Measurements from ENCODE around the gene ITPR2. TPM values are rescaled to one million over a fixed set of nuclear protein-coding genes. Genes with fewer than 3 reads are reported as not detected.

The ITPR2 gene
- total and polyA plus RNA-seq, 2 of the 8 experiments (the other 6 are each of a cell fraction or from before 2014, with no cell fraction given): 4.1 to 48.3 TPM

GRCh38 chr12:26566675-26567074, 266.3 kb downstream of the ITPR2 start (continued):
- TF ChIP-seq, protein P1, sequence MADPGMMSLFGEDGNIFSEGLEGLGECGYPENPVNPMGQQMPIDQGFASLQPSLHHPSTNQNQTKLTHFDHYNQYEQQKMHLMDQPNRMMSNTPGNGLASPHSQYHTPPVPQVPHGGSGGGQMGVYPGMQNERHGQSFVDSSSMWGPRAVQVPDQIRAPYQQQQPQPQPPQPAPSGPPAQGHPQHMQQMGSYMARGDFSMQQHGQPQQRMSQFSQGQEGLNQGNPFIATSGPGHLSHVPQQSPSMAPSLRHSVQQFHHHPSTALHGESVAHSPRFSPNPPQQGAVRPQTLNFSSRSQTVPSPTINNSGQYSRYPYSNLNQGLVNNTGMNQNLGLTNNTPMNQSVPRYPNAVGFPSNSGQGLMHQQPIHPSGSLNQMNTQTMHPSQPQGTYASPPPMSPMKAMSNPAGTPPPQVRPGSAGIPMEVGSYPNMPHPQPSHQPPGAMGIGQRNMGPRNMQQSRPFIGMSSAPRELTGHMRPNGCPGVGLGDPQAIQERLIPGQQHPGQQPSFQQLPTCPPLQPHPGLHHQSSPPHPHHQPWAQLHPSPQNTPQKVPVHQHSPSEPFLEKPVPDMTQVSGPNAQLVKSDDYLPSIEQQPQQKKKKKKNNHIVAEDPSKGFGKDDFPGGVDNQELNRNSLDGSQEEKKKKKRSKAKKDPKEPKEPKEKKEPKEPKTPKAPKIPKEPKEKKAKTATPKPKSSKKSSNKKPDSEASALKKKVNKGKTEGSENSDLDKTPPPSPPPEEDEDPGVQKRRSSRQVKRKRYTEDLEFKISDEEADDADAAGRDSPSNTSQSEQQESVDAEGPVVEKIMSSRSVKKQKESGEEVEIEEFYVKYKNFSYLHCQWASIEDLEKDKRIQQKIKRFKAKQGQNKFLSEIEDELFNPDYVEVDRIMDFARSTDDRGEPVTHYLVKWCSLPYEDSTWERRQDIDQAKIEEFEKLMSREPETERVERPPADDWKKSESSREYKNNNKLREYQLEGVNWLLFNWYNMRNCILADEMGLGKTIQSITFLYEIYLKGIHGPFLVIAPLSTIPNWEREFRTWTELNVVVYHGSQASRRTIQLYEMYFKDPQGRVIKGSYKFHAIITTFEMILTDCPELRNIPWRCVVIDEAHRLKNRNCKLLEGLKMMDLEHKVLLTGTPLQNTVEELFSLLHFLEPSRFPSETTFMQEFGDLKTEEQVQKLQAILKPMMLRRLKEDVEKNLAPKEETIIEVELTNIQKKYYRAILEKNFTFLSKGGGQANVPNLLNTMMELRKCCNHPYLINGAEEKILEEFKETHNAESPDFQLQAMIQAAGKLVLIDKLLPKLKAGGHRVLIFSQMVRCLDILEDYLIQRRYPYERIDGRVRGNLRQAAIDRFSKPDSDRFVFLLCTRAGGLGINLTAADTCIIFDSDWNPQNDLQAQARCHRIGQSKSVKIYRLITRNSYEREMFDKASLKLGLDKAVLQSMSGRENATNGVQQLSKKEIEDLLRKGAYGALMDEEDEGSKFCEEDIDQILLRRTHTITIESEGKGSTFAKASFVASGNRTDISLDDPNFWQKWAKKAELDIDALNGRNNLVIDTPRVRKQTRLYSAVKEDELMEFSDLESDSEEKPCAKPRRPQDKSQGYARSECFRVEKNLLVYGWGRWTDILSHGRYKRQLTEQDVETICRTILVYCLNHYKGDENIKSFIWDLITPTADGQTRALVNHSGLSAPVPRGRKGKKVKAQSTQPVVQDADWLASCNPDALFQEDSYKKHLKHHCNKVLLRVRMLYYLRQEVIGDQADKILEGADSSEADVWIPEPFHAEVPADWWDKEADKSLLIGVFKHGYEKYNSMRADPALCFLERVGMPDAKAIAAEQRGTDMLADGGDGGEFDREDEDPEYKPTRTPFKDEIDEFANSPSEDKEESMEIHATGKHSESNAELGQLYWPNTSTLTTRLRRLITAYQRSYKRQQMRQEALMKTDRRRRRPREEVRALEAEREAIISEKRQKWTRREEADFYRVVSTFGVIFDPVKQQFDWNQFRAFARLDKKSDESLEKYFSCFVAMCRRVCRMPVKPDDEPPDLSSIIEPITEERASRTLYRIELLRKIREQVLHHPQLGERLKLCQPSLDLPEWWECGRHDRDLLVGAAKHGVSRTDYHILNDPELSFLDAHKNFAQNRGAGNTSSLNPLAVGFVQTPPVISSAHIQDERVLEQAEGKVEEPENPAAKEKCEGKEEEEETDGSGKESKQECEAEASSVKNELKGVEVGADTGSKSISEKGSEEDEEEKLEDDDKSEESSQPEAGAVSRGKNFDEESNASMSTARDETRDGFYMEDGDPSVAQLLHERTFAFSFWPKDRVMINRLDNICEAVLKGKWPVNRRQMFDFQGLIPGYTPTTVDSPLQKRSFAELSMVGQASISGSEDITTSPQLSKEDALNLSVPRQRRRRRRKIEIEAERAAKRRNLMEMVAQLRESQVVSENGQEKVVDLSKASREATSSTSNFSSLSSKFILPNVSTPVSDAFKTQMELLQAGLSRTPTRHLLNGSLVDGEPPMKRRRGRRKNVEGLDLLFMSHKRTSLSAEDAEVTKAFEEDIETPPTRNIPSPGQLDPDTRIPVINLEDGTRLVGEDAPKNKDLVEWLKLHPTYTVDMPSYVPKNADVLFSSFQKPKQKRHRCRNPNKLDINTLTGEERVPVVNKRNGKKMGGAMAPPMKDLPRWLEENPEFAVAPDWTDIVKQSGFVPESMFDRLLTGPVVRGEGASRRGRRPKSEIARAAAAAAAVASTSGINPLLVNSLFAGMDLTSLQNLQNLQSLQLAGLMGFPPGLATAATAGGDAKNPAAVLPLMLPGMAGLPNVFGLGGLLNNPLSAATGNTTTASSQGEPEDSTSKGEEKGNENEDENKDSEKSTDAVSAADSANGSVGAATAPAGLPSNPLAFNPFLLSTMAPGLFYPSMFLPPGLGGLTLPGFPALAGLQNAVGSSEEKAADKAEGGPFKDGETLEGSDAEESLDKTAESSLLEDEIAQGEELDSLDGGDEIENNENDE (IDR thresholded peaks at IDR 0.05; ENCODE audit: insufficient replicate concordance, low read length): no peak
- TF ChIP-seq KDM1A (IDR thresholded peaks at IDR 0.05; ENCODE audit: borderline replicate concordance, low read length) (no peak), EP300 (IDR thresholded peaks at IDR 0.05; ENCODE audit: borderline replicate concordance in 1 of 2, low read depth in 2 of 2, low read length in 2 of 2) (no peak), ASH2L (IDR thresholded peaks at IDR 0.05; ENCODE audit: low read length) (no peak), HDAC6 (IDR thresholded peaks at IDR 0.05; ENCODE audit: low read depth, low read length) (no peak), HDAC2 (IDR thresholded peaks at IDR 0.05; ENCODE audit: borderline replicate concordance in 1 of 2, low read depth in 2 of 2, low read length in 2 of 2) (no peak)
- TF ChIP-seq, protein P2, sequence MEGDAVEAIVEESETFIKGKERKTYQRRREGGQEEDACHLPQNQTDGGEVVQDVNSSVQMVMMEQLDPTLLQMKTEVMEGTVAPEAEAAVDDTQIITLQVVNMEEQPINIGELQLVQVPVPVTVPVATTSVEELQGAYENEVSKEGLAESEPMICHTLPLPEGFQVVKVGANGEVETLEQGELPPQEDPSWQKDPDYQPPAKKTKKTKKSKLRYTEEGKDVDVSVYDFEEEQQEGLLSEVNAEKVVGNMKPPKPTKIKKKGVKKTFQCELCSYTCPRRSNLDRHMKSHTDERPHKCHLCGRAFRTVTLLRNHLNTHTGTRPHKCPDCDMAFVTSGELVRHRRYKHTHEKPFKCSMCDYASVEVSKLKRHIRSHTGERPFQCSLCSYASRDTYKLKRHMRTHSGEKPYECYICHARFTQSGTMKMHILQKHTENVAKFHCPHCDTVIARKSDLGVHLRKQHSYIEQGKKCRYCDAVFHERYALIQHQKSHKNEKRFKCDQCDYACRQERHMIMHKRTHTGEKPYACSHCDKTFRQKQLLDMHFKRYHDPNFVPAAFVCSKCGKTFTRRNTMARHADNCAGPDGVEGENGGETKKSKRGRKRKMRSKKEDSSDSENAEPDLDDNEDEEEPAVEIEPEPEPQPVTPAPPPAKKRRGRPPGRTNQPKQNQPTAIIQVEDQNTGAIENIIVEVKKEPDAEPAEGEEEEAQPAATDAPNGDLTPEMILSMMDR (IDR thresholded peaks at IDR 0.05; ENCODE audit: control extremely low read depth in 1 of 3, insufficient read depth in 1 of 3, low read depth in 1 of 3, low read length in 3 of 3): no peak
